Forelimb muscle (tissue), 1 donor: ENCODE data around the gene SOX13. TPM values are rescaled to one million over a fixed set of nuclear protein-coding genes. Genes with fewer than 3 reads are reported as not detected.
"Not testable (repeated sequence)": the region's sequence is repeated elsewhere in the genome, so short reads cannot be mapped to it uniquely, and the experiment has no call there.

Experiments used
- DNase-seq: peaks from one replicate; pipeline ENCODE4 v3.0.0-alpha.2; 2013; ENCODE audit warnings: low read depth
- polyA plus RNA-seq: library from polyadenylated mRNA; unstranded; fragments of 120-200 nt; gene quantifications from one replicate; pipeline ENCODE4 v1.2.1, GENCODE V29; 2013; ENCODE audit not compliant: insufficient read length

SOX13 gene
- polyA plus RNA-seq, result 24.9 TPM

GRCh38 chr1:204072931-204073836, at the start of gene SOX13:
SOX13 (plus strand) TSS chr1:204073115; CDS start chr1:204112916, 39,801 bp downstream.
- DNase-seq, result no peak

GRCh38 chr1:204025917-204026707, 46.8 kb upstream of the SOX13 start:
- DNase-seq, result no peak

- DNase-seq, result no peak
These were observed 45.5 kb upstream of the SOX13 start for GRCh38 chr1:204027446-204027845.

- no peak for DNase-seq
These were observed 43.9 kb upstream of the SOX13 start for GRCh38 chr1:204029016-204029415.

GRCh38 chr1:204031098-204031710, 41.7 kb upstream of the SOX13 start:
- no peak for DNase-seq

GRCh38 chr1:204032642-204033235, 40.2 kb upstream of the SOX13 start:
- no peak for DNase-seq

- DNase-seq, result no peak
These were observed 39.6 kb upstream of the SOX13 start for GRCh38 chr1:204033306-204033705.

- no peak for DNase-seq
These were observed 35.8 kb upstream of the SOX13 start for GRCh38 chr1:204036882-204037655.

- no peak for DNase-seq
These were observed 31.6 kb upstream of the SOX13 start for GRCh38 chr1:204041232-204041767.

- no peak for DNase-seq
These were observed 31.0 kb upstream of the SOX13 start for GRCh38 chr1:204041803-204042505.

- DNase-seq, result no peak
These were observed 30.4 kb upstream of the SOX13 start for GRCh38 chr1:204042516-204042915.

- no peak for DNase-seq
These were observed 29.2 kb upstream of the SOX13 start for GRCh38 chr1:204043680-204044079.

GRCh38 chr1:204044448-204044847, 28.5 kb upstream of the SOX13 start:
- no peak for DNase-seq

GRCh38 chr1:204045430-204045829, 27.5 kb upstream of the SOX13 start:
- DNase-seq, result no peak

- DNase-seq, result no peak
These were observed 26.6 kb upstream of the SOX13 start for GRCh38 chr1:204046346-204046745.

- not testable (repeated sequence) for DNase-seq
These were observed 24.1 kb upstream of the SOX13 start for GRCh38 chr1:204048796-204049195.

- DNase-seq, result no peak
These were observed 21.7 kb upstream of the SOX13 start for GRCh38 chr1:204051258-204051657.

GRCh38 chr1:204051718-204052117, 21.2 kb upstream of the SOX13 start:
- no peak for DNase-seq

GRCh38 chr1:204053893-204054292, 19.0 kb upstream of the SOX13 start:
- no peak for DNase-seq

- no peak for DNase-seq
These were observed 12.9 kb upstream of the SOX13 start for GRCh38 chr1:204059970-204060369.
